OCI-LY1 (cell line): Measurements from ENCODE around the gene EPB41L1.

Experiments used
- H2AFZ ChIP-seq: fragments of 200-600 bp; sonication (generic), shearing (Covaris generic); 2 replicates; pipeline ENCODE4 v1.6.0; 2014; ENCODE audit warnings: antibody characterized with exemption, mild to moderate bottlenecking, low read length
- H3F3A ChIP-seq: fragments of 200-600 bp; sonication (generic), shearing (Covaris generic); 2 replicates; pipeline ENCODE4 v1.6.0; 2014; ENCODE audit warnings: mild to moderate bottlenecking, antibody characterized with exemption, low read length, moderate library complexity; ENCODE audit not compliant: insufficient read depth
- H3K27ac ChIP-seq: fragments of 200-600 bp; sonication (generic); 2 replicates; pipeline ENCODE4 v1.5.1; 2014; ENCODE audit warnings: low read length, mixed run types, mild to moderate bottlenecking, low read depth; ENCODE audit not compliant: poor library complexity, severe bottlenecking
- H3K27me3 ChIP-seq: fragments of 200-600 bp; sonication (generic); 2 replicates; pipeline ENCODE4 v1.6.0; 2014; ENCODE audit warnings: antibody characterized with exemption, mild to moderate bottlenecking, low read length, moderate library complexity; ENCODE audit not compliant: insufficient read depth
- H3K36me3 ChIP-seq: fragments of 200-600 bp; sonication (generic); 2 replicates; pipeline ENCODE4 v1.6.1; 2014; ENCODE audit warnings: mild to moderate bottlenecking, antibody characterized with exemption, low read length, moderate library complexity, mixed read lengths; ENCODE audit not compliant: insufficient read depth
- H3K4me1 ChIP-seq: fragments of 200-600 bp; sonication (generic); 2 replicates; pipeline ENCODE4 v1.5.1; 2014; ENCODE audit warnings: mild to moderate bottlenecking, low read length, moderate library complexity; ENCODE audit not compliant: insufficient read depth, severe bottlenecking
- H3K4me2 ChIP-seq: fragments of 200-600 bp; sonication (generic), shearing (Covaris generic); 2 replicates; pipeline ENCODE4 v1.6.1; 2014; ENCODE audit warnings: low read length
- H3K4me3 ChIP-seq: fragments of 200-600 bp; sonication (generic); 2 replicates; pipeline ENCODE4 v1.5.1; 2014; ENCODE audit warnings: low read length, low read depth, mild to moderate bottlenecking, mixed read lengths; ENCODE audit not compliant: poor library complexity, severe bottlenecking
- H3K79me2 ChIP-seq: fragments of 200-600 bp; shearing (Covaris generic); 2 replicates; pipeline ENCODE4 v1.6.1; 2016; ENCODE audit warnings: mixed run types, low read length, mixed read lengths; ENCODE audit not compliant: insufficient read depth
- H3K9ac ChIP-seq: fragments of 200-600 bp; sonication (generic), shearing (Covaris generic); 2 replicates; pipeline ENCODE4 v1.6.1; 2014; ENCODE audit warnings: mild to moderate bottlenecking, low read length, mixed read lengths
- H3K9me2 ChIP-seq: fragments of 200-600 bp; sonication (generic), shearing (Covaris generic); 2 replicates; pipeline ENCODE4 v1.6.1; 2014; ENCODE audit warnings: low read depth, mild to moderate bottlenecking, low read length, mixed read lengths
- H3K9me3 ChIP-seq: fragments of 200-600 bp; shearing (Covaris generic); 2 replicates; pipeline ENCODE4 v1.6.1; 2014; ENCODE audit warnings: low read length, mixed read lengths
- H4K20me1 ChIP-seq: fragments of 200-600 bp; sonication (generic), shearing (Covaris generic); 2 replicates; pipeline ENCODE4 v1.6.0; 2016; ENCODE audit warnings: mild to moderate bottlenecking, low read length; ENCODE audit not compliant: insufficient read depth
- EZH2 ChIP-seq: fragments of 200-600 bp; sonication (generic), shearing (Covaris generic); IDR thresholded peaks from 2 replicates; pipeline ENCODE4 v1.8.0; 2017; ENCODE audit warnings: borderline replicate concordance, mixed run types, mild to moderate bottlenecking, antibody characterized with exemption, low read length, moderate library complexity, mixed read lengths
- TF ChIP-seq, protein P1 (sequence below): fragments of 200-600 bp; sonication (generic), shearing (Covaris generic); IDR thresholded peaks from 2 replicates; pipeline ENCODE4 v1.5.1; 2017; ENCODE audit warnings: mild to moderate bottlenecking, antibody characterized with exemption, low read length, moderate library complexity, mixed read lengths

EPB41L1 gene

DNA sequence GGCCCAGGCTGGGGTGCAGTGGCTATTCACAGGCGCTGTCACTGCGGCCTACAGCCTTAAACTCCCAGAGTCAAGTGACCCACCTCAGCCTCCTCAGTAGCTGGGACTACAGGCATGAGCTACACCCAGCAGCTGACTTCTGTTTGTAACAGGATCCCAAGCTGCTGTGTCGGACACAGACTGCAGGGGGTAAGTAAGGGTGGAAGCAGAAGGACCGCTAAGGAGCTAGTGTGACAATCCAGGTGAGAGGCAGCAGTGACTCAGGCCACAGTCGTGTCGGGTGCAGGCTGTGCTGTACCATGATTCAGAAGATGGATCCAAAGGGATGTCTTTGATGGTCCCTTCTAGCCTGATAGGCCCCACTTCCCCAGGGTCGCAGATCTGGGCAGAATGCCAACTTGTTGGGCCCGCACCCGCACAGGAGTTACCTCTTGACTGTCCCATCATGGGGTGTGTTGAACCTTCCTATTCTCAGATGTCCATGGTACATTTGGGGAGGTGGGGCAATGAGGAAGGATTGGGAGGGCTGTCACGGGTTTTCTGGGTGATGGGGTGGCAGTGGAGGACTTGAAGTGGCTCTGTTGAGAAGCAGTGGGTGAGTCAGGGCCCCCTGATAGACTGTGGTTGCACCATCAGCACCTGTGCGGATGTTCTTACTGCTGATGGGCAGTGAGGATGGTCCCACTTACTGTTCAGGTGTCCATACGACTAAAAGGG is 107.0 kb downstream of the EPB41L1 start:
- Histone ChIP-seq H3K9me2 (no peaks in the 10 kb centered on the region), H3K27ac (no peak overlapping the region), H2AFZ (no peak overlapping the region), H3K4me3 (no peak overlapping the region), H3K4me2 (no peak overlapping the region), H4K20me1 (no peaks in the 10 kb centered on the region), H3K4me1 (no peaks in the 10 kb centered on the region), H3K36me3 (peaks cover 7% of the 10 kb centered on the region), H3F3A (no peaks in the 10 kb centered on the region), H3K9me3 (no peaks in the 10 kb centered on the region), H3K79me2 (no peaks in the 10 kb centered on the region), H3K9ac (no peak overlapping the region), H3K27me3 (no peaks in the 10 kb centered on the region)
- no peak for TF ChIP-seq EZH2
- TF ChIP-seq, protein P1, sequence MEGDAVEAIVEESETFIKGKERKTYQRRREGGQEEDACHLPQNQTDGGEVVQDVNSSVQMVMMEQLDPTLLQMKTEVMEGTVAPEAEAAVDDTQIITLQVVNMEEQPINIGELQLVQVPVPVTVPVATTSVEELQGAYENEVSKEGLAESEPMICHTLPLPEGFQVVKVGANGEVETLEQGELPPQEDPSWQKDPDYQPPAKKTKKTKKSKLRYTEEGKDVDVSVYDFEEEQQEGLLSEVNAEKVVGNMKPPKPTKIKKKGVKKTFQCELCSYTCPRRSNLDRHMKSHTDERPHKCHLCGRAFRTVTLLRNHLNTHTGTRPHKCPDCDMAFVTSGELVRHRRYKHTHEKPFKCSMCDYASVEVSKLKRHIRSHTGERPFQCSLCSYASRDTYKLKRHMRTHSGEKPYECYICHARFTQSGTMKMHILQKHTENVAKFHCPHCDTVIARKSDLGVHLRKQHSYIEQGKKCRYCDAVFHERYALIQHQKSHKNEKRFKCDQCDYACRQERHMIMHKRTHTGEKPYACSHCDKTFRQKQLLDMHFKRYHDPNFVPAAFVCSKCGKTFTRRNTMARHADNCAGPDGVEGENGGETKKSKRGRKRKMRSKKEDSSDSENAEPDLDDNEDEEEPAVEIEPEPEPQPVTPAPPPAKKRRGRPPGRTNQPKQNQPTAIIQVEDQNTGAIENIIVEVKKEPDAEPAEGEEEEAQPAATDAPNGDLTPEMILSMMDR, result no peak

DNA sequence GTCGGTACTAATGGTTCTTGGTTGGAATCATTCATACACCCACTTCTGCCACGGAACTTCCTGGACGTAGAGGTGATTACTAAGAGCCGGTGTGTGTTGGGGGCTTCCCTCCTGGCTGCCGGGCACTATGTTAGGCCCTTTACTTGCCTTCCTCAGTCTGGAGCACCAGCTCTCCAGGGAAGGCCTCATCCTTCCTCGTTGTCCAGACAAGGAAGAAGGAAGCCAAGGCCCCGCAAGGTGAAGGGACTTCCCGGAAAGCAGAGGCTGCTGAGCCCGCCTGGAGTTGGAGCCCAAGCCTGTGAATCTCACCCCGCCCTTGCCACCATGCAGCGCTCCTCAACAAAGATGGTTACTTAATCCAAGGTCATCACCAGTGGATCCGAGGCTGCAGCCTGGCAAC is 107.9 kb downstream of the EPB41L1 start:
- TF ChIP-seq EZH2, result no peak
- TF ChIP-seq, protein P1, result no peak
- no peaks in the 10 kb centered on the region for H3K36me3 ChIP-seq
- H3K9me2 ChIP-seq, result no peaks in the 10 kb centered on the region
- no peaks in the 10 kb centered on the region for H3K4me1 ChIP-seq
- H4K20me1 ChIP-seq, result no peaks in the 10 kb centered on the region
- H3F3A ChIP-seq, result no peaks in the 10 kb centered on the region
- no peaks in the 10 kb centered on the region for H3K9me3 ChIP-seq
- no peak overlapping the region for H2AFZ ChIP-seq
- no peak overlapping the region for H3K9ac ChIP-seq
- H3K79me2 ChIP-seq, result no peaks in the 10 kb centered on the region
- no peak overlapping the region for H3K4me2 ChIP-seq
- H3K27me3 ChIP-seq, result peaks cover 6% of the 10 kb centered on the region; the same call in 1 of the 2 replicates
- H3K27ac ChIP-seq, result no peak overlapping the region
- no peak overlapping the region for H3K4me3 ChIP-seq

DNA sequence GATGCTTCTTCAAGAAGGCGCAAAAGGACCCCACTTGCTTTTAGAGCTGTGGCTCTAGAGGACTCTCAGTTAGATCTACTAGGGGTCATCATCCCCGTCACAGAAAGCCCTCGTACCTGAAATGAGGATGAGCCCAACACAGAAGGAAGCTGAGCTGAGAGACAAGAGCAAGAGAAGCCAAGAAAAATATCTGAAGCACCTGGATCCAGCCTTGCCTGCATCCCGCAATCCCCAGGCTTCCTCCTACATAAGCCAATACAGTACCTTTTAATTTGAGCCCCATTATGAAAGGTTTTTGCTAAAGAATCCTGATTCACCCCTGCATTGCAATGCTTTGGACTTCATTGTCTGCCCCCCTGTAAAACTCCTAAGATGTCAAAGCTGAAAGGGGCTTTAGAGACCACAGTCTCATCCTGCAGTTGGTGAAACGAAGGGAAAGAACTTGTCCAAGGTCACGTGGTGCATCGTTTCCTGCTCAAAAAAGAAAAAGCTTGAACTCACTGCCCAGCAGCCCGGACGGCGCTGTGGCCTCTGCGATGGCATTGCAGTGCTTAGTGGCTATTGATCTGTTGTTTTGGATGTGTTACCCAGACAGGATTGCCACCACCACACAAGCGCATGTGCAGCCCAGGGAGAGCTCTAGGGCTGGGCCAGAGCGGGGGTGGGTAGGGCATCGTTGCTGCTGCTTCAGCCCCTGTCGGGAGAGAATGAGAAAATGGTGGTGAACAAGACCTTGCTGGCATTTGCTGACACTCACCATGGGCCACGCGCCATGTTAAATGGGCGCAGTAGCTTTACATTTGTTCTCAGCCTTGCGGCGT is 110.1 kb downstream of the EPB41L1 start:
- Histone ChIP-seq H3K27ac (no peak overlapping the region), H3K9ac (no peak overlapping the region), H4K20me1 (no peaks in the 10 kb centered on the region), H3F3A (no peaks in the 10 kb centered on the region), H3K27me3 (peaks cover 6% of the 10 kb centered on the region; the same call in 1 of the 2 replicates), H3K4me3 (no peak overlapping the region), H3K4me2 (no peak overlapping the region), H3K4me1 (no peaks in the 10 kb centered on the region), H3K9me3 (no peaks in the 10 kb centered on the region), H3K36me3 (no peaks in the 10 kb centered on the region), H3K79me2 (no peaks in the 10 kb centered on the region), H3K9me2 (no peaks in the 10 kb centered on the region), H2AFZ (no peak overlapping the region)
- no peak for TF ChIP-seq EZH2
- TF ChIP-seq, protein P1, result no peak
